HG03354 (cell line): ENCODE results near the gene LNPEP.
A peak's percentile ranks its signal among the peaks of the same experiment; 100 is the strongest.

Experiments
- ATAC-seq: cut with Tn5 transposase; IDR thresholded peaks from one replicate; pipeline ENCODE4 v1.9.1; 2021; ENCODE audit warnings: mild to moderate bottlenecking; ENCODE audit not compliant: unreplicated experiment, poor library complexity, severe bottlenecking

Gene LNPEP

DNA sequence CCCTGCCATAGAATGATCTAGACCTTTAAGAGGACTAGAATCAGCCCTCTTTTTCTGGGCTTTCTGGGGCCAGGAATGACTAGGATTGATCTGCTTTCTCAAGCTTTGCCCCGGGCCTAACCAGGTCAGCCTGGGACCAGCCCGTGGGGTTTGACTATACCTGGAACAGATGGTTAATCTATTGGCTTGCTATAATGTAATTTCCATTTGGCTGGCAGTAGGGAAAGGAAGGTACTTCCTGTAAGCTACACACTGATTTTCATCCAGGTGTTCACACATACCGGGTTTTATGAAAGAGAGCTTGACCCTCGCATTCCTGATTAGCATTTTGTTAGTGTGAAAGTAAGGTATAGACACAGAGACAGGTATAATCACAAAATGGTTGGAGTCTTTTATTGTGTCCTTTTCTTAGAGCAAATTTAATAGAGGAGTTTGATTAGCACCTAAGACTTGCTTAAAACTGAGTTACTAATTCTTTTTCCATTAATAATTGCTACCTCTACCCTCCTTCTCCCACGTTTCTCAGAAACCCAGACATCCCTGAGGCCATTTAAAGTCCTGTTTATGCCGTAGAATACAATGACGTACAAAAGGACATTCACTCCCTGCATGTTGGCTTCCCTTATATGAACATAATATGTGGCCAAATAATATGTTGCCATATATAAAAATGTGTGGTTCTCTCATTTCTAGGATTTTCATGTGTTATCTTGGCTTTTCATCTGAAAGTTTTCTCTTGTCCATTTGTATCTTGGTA is 17.3 kb downstream of the LNPEP start:
- no peak for ATAC-seq

- ATAC-seq = peak; percentile 46
Observed at GRCh38 chr5:96957254-96958049, 21.6 kb downstream of the LNPEP start.

DNA sequence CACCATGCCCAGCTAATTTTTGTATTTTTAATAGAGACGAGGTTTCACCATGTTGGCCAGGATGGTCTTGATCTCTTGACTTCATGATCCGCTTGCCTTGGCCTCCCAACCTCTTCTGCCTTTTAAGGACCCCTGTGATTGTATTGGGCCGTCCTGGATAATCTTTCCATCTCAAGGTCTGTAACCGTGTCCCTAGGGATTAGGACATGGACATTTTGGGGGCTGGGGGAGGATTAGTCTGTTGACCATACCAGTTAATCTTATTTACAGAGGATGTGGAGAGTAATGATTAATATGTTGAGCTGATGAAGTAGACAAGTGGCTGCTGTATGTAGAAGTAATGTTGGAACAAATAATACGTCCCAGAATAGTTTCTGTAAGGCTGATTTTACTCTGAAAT is 23.1 kb downstream of the LNPEP start:
- ATAC-seq = no peak

GRCh38 chr5:96961053-96961452 is 25.2 kb downstream of the LNPEP start:
- peak; percentile 66 for ATAC-seq

DNA sequence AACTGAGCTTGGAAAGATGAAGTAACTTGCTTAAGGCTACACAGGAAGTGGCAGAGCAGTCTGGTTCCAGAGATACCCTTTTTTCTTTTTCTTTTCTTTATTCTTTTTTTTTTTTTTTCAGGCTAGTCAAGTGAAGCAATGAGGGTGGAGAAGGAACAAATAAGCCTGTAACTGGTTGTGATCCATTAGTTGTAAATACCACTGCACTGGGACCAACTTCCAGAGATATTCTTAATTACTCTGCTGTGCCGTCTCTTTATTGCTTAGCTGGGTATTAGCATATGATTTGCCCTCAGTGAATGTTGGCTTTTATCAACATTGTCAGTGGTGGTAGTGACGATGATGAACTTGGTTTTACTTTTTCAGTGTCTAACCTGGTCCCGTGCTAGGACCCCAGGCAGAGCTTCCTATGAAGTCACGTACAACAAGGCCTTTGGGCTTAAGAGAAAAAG is 26.7 kb downstream of the LNPEP start:
- ATAC-seq = no peak

- ATAC-seq = peak; percentile 62
Observed at GRCh38 chr5:96963267-96963666, 27.4 kb downstream of the LNPEP start.

DNA sequence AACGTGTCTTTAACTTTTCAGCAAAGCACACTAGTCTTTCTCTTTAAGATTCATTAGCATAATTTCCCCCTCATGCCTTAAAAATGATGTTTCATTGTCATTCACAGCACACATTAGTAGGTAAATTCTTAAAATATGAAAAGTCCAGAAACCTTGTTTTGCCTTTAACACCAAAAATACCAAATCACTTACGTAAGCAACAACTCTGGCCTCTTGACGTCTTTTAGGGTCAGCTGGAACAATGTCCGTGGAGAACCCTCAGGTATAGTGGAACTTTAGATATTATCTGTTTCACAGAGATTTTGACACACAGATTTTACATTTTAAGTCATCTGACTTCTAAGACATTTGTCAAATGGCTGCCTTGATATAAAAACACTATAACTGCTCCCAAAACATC is 30.9 kb downstream of the LNPEP start:
- no peak for ATAC-seq

GRCh38 chr5:96967400-96967799 is 31.5 kb downstream of the LNPEP start:
- no peak for ATAC-seq

- ATAC-seq = no peak
Observed at GRCh38 chr5:96968074-96968473, 32.2 kb downstream of the LNPEP start.

DNA sequence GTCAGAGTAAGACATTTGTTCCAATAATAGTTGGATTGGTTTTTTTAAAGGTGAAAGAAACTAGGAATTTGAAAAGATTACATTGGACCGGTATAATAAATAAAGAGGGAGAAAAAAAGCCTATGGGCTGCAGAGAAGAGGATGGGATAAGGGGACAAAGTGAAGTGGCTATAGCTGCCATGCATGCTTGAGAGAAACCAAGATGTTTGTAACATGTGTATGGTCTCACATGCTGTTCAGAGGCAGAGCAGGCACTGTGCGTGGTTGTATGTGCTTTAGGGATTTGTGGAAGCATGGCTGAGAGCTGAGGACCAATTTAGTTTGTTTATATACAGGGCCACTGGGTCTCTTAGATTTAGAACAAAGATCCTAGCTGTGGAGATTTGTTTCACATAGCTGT is 32.7 kb downstream of the LNPEP start:
- no peak for ATAC-seq

- ATAC-seq = no peak
Observed at GRCh38 chr5:96969366-96969765, 33.5 kb downstream of the LNPEP start.

DNA sequence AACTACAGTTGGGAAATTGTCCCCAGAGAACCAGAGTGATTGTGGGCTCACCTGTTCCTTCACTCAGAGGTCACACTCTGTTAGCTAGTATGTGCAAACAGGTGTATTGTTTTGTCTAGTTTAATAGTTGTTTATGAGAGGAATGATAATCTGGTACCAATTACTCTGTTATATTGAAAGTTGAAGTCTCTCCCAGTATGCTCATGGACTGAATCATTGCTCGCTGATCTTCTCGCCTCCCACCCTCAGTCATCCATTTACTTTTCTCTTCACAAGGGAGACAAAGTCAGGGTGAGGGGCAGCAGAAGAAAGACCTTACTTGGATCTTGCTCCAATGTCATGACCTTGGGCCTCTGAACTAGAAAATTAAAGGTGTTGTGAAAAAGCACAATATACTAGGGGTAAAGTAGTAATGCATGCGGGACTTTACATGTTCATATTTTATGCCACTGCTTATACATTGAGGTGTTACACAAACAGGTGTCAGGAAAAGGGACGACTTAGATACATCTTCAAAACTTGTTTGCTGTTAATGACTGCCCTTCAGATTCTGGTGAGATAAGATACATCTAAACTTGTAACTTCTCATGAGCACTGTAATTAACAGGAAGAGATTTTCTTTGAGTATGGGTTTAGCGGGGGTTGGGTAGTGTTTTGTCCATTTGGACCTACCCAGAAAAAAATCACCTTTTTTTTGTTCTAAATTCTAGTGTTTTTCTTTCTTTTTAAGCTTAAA is 36.9 kb downstream of the LNPEP start:
- no peak for ATAC-seq

DNA sequence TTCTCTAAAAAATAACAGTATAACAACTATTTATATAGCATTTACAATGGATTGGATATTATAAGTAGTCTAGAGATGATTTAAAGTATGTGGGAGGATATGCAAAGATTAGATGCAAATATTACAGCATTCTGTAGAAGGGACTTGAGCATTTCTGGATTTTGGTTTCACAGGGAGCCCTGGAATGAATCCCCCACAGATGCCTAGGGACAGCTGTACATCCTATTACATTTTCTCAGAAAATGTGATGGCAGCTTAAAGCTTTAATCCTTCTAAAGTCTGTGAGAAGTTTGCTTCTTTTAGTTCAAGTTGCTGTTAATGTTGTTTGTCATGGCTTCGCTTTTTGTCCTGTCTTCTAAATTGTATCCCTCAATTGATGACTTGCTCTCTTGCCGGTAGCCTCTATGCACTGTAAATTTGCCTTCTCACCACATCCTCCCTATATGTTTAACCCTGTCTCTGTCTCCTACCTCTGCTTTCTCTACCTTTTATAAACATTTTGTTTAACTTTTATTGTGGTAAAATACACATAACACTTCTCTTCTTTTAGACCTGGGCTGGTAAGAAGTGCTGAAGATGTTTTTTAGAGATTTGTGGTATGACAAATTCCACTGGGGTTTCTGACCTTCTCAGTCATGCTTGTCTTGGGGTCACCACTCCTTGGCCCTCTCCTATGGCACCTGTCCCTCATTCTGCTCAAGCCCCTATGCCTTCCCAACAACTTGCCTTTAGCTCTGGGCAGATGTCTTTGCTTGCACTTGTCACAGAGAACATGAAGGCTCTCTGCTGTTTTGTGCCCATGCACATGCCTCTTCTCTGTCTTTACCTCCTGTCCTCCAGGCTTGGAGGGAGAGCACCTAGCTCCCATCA is 37.9 kb downstream of the LNPEP start:
- ATAC-seq = peak; percentile 53

- no peak for ATAC-seq
Observed at GRCh38 chr5:96975656-96976055, 39.8 kb downstream of the LNPEP start.

- ATAC-seq = no peak
Observed at GRCh38 chr5:96977228-96977627, 41.3 kb downstream of the LNPEP start.

- no peak for ATAC-seq
Observed at GRCh38 chr5:96978812-96979449, 43.1 kb downstream of the LNPEP start.

GRCh38 chr5:96984506-96985192 is 48.8 kb downstream of the LNPEP start:
- no peak for ATAC-seq

- no peak for ATAC-seq
Observed at GRCh38 chr5:96986450-96986849, 50.6 kb downstream of the LNPEP start.

DNA sequence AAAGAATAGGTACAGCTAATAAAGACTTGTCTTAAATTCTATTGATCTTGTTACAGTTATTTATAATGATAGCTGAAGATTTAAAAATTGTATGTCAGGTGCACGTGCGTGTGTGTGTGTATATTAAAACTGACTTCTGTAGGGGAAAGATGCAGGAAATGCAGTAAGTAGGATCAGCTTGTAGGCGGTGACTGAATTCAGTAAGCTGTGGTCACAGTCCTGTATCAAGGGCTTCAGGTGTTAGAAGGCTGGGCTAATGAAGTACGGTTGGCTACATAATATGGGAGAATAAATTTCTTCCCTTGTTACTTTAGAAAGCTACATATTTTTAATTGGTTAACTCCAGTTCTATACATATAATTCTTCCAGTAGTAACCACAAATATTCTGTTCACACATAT is 54.2 kb downstream of the LNPEP start:
- no peak for ATAC-seq
